Caco-2 (cell line): Measurements from ENCODE around the gene KLHL33. TPM values are rescaled to one million over a fixed set of nuclear protein-coding genes. Genes with fewer than 3 reads are reported as not detected.

Experiments
- BruUV-seq: library from RNA; stranded (reverse); fragments of 400-500 nt; replicated peaks from 2 replicates; lab custom pipeline; 2021; lab: Mats Ljungman, UMichigan
- CTCF ChIA-PET: fragments of 300-600 bp; sonication (Branson Sonifier 250); formaldehyde crosslinking; loops from one replicate; lab custom pipeline; 2022; ENCODE audit warnings: antibody characterized with exemption; lab: Charles Lee
- POLR2A ChIA-PET: fragments of 300-600 bp; sonication (Branson Sonifier 250); formaldehyde crosslinking; loops from one replicate; lab custom pipeline; 2022; ENCODE audit warnings: antibody characterized with exemption; lab: Charles Lee
- DNase-seq, 2 experiments: peaks; one replicate each; pipeline versions ENCODE4 v3.0.0 to v3.0.0-alpha.2; 2020 to 2022
- H3K27me3 ChIP-seq: replicated peaks from 2 replicates; pipeline ENCODE4 v1.6.0; 2011; ENCODE audit warnings: low read length; ENCODE audit not compliant: control insufficient read depth, insufficient read depth
- H3K36me3 ChIP-seq: 2 replicates; pipeline ENCODE4 v1.5.1; 2011; ENCODE audit warnings: low read length; ENCODE audit not compliant: control insufficient read depth, insufficient read depth
- H3K4me1 ChIP-seq: fragments of 250-450 bp; sonication (Bioruptor Pico); 2 replicates; pipeline ENCODE4 v1.5.1; 2020; ENCODE audit warnings: mild to moderate bottlenecking
- H3K4me3 ChIP-seq: 2 replicates; pipeline ENCODE4 v1.5.1; 2011; ENCODE audit warnings: low read depth, mild to moderate bottlenecking, control low read depth, low read length
- H3K9me3 ChIP-seq: fragments of 250-450 bp; sonication (Bioruptor Pico); 2 replicates; pipeline ENCODE4 v1.5.1; 2020; ENCODE audit warnings: mild to moderate bottlenecking, moderate library complexity
- H3K27ac Mint-ChIP-seq: one replicate; pipeline ENCODE4 v1.8.0; 2022; ENCODE audit warnings: mixed read lengths; ENCODE audit not compliant: unreplicated experiment
- H3K27me3 Mint-ChIP-seq: one replicate; pipeline ENCODE4 v1.8.0; 2022; ENCODE audit warnings: mixed read lengths; ENCODE audit not compliant: insufficient read depth, unreplicated experiment
- H3K36me3 Mint-ChIP-seq: one replicate; pipeline ENCODE4 v1.8.0; 2022; ENCODE audit warnings: mild to moderate bottlenecking, mixed read lengths; ENCODE audit not compliant: insufficient read depth, unreplicated experiment
- H3K4me1 Mint-ChIP-seq: one replicate; pipeline ENCODE4 v1.8.0; 2022; ENCODE audit warnings: low read depth, mixed read lengths; ENCODE audit not compliant: unreplicated experiment
- H3K4me3 Mint-ChIP-seq: one replicate; pipeline ENCODE4 v1.8.0; 2022; ENCODE audit warnings: mild to moderate bottlenecking, moderate library complexity, mixed read lengths; ENCODE audit not compliant: unreplicated experiment
- H3K9me3 Mint-ChIP-seq: one replicate; pipeline ENCODE4 v1.8.0; 2022; ENCODE audit warnings: mixed read lengths; ENCODE audit not compliant: unreplicated experiment
- intact Hi-C: fragments of 100-400 bp; cut with micrococcal nuclease; formaldehyde crosslinking; loops from one replicate; pipeline ENCODE4 v1.10.0; 2022; ENCODE audit not compliant: unreplicated experiment
- total RNA-seq: library from RNA; stranded (reverse); gene quantifications from 2 replicates; pipeline ENCODE4 v1.2.3, GENCODE V29; 2022
- TF ChIP-seq, protein P1 (sequence below), 2 experiments: fragments of 200-600 bp in 1 of 2; IDR thresholded peaks; 1 replicate in 1 of 2; 2 replicates in 1 of 2; pipeline versions ENCODE4 v1.5.1 to v1.8.0; 2011 to 2022; ENCODE audit warnings: antibody characterized with exemption in 1 of 2, control low read depth in 1 of 2, inconsistent platforms in 1 of 2, low read depth in 1 of 2, low read length in 1 of 2, mild to moderate bottlenecking in 1 of 2, moderate library complexity in 1 of 2; ENCODE audit not compliant: insufficient read depth in 1 of 2, severe bottlenecking in 1 of 2, unreplicated experiment in 1 of 2

Gene KLHL33
- total RNA-seq, 1 experiment from 2014 or later: not detected

DNA sequence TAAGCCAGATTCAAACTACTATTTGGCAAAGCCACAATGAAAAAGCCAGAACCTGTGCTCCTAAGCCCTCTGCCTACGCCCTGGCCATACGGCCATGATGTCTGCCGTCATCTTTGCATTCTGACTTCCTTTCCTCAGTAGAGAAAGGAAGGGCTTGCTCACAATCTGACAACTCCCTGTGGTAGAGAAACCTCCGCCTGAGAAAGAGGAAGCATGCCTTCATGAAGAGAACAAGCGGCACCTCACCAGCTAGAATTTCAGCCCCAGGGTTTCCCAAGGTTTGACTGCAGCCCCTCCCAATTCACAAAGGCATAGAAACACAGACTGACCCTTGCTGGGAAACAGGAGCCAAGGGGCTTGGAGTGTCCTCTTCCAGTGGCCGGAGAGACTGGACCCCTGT lies 48.4 kb downstream of the KLHL33 start:
- Histone ChIP-seq H3K27me3 (no peaks in the 10 kb centered on the region), H3K36me3 (peaks cover 3% of the 10 kb centered on the region), H3K4me3 (no peak overlapping the region), H3K4me1 (no peaks in the 10 kb centered on the region), H3K9me3 (no peaks in the 10 kb centered on the region)
- POLR2A ChIA-PET: no interaction called here
- DNase-seq: no peak
- peaks cover 33% of the 10 kb centered on the region for H3K36me3 Mint-ChIP-seq
- TF ChIP-seq, protein P1, sequence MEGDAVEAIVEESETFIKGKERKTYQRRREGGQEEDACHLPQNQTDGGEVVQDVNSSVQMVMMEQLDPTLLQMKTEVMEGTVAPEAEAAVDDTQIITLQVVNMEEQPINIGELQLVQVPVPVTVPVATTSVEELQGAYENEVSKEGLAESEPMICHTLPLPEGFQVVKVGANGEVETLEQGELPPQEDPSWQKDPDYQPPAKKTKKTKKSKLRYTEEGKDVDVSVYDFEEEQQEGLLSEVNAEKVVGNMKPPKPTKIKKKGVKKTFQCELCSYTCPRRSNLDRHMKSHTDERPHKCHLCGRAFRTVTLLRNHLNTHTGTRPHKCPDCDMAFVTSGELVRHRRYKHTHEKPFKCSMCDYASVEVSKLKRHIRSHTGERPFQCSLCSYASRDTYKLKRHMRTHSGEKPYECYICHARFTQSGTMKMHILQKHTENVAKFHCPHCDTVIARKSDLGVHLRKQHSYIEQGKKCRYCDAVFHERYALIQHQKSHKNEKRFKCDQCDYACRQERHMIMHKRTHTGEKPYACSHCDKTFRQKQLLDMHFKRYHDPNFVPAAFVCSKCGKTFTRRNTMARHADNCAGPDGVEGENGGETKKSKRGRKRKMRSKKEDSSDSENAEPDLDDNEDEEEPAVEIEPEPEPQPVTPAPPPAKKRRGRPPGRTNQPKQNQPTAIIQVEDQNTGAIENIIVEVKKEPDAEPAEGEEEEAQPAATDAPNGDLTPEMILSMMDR (IDR thresholded peaks at IDR 0.05; ENCODE audit: insufficient read depth in 1 of 2, low read depth in 1 of 2, low read length in 1 of 2, severe bottlenecking in 1 of 2, unreplicated experiment in 1 of 2): no peak
- BruUV-seq: no TSS peak
- intact Hi-C loops: no loop called here
- no peaks in the 10 kb centered on the region for H3K9me3 Mint-ChIP-seq
- H3K4me1 Mint-ChIP-seq: no peaks in the 10 kb centered on the region
- H3K4me3 Mint-ChIP-seq: no peak overlapping the region
- CTCF ChIA-PET: no interaction called here
- H3K27me3 Mint-ChIP-seq: no peaks in the 10 kb centered on the region
- no peak overlapping the region for H3K27ac Mint-ChIP-seq

DNA sequence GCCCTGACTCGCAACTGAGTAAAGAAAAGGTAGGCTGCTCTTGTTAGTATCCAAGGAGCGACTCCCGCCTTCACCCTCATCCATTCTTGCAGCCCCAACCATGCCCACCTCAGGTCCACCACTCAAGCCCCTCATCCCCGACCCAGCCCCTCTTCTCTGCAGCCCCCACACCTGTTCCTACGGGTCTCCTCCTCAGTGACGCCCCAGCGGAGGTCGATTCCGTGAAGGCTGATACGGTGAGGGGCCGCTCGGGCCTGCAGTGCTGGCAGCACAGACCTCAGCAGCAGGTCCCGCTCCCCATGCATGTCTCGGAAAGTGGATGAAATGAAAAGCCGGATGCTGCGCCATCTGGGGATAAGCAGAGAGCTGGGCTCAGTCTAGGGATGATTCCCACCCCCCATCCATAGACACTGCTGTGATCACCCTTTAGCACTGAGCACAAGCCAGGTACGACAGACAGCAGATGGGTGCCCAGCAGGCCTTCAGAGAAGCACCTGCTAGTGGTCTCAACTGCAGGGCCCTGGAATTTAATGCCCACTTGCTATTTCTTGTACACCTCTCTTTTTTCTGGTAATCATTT lies 49.6 kb downstream of the KLHL33 start:
- H3K4me1 ChIP-seq: no peaks in the 10 kb centered on the region
- TF ChIP-seq, protein P1 (IDR thresholded peaks at IDR 0.05; ENCODE audit: insufficient read depth in 1 of 2, low read depth in 1 of 2, low read length in 1 of 2, severe bottlenecking in 1 of 2, unreplicated experiment in 1 of 2): no peak
- DNase-seq: no peak
- intact Hi-C loops: no loop called here
- H3K4me3 ChIP-seq: no peak overlapping the region
- BruUV-seq: no TSS peak
- H3K9me3 ChIP-seq: no peaks in the 10 kb centered on the region
- Mint-ChIP-seq H3K27ac (no peak overlapping the region), H3K4me3 (no peak overlapping the region), H3K9me3 (no peaks in the 10 kb centered on the region), H3K36me3 (peaks cover 44% of the 10 kb centered on the region), H3K4me1 (no peaks in the 10 kb centered on the region), H3K27me3 (no peaks in the 10 kb centered on the region)
- POLR2A ChIA-PET: no interaction called here
- no peaks in the 10 kb centered on the region for H3K27me3 ChIP-seq
- CTCF ChIA-PET: no interaction called here
- H3K36me3 ChIP-seq: peaks cover 3% of the 10 kb centered on the region

DNA sequence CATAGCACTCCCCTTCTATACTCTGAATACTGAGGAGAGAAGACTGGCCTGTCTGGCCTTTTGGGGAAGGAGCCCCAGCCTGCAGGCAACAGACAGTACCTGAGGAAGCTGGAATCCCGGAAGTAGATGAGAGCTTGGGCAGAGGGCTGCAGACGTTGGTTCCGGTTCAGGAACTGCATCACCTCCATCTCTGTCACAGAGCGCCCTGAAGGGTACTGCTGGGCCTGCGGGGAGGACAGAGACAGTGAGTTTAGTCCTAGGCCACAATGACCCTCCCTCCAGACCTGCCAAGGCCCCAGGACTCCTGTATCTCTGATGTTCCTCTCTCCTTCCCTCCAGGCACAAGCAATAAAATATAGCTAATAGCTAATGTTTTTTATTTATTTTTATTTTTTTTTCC lies 51.1 kb downstream of the KLHL33 start:
- no peaks in the 10 kb centered on the region for H3K9me3 ChIP-seq
- Mint-ChIP-seq H3K27ac (no peak overlapping the region), H3K36me3 (peaks cover 56% of the 10 kb centered on the region), H3K4me1 (no peaks in the 10 kb centered on the region), H3K9me3 (no peaks in the 10 kb centered on the region), H3K27me3 (no peaks in the 10 kb centered on the region), H3K4me3 (no peak overlapping the region)
- H3K36me3 ChIP-seq: peaks cover 3% of the 10 kb centered on the region
- no peak overlapping the region for H3K4me3 ChIP-seq
- ChIA-PET POLR2A (no interaction called here), CTCF (no interaction called here)
- BruUV-seq: no TSS peak
- no peak for DNase-seq
- TF ChIP-seq, protein P1 (IDR thresholded peaks at IDR 0.05; ENCODE audit: insufficient read depth in 1 of 2, low read depth in 1 of 2, low read length in 1 of 2, severe bottlenecking in 1 of 2, unreplicated experiment in 1 of 2): no peak
- intact Hi-C loops: no loop called here
- no peaks in the 10 kb centered on the region for H3K27me3 ChIP-seq
- no peaks in the 10 kb centered on the region for H3K4me1 ChIP-seq
